ENCODE results near the gene TAAR9.

Gene TAAR9

DNA sequence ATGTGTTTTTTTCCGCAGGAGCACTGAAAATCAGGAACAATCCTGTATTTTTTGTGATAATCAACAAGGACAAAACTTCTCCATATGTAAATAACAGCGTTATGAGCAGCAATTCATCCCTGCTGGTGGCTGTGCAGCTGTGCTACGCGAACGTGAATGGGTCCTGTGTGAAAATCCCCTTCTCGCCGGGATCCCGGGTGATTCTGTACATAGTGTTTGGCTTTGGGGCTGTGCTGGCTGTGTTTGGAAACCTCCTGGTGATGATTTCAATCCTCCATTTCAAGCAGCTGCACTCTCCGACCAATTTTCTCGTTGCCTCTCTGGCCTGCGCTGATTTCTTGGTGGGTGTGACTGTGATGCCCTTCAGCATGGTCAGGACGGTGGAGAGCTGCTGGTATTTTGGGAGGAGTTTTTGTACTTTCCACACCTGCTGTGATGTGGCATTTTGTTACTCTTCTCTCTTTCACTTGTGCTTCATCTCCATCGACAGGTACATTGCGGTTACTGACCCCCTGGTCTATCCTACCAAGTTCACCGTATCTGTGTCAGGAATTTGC lies 32.2 kb downstream of the TAAR9 start, which contains the start of gene TAAR6:
Gene TAAR6 (plus strand): TSS at position 102 of the 557 bp plus-strand sequence. CDS start 0 bp downstream, at position 102.
- no peak for TF ChIP-seq POU2F2 (IDR thresholded peaks at IDR 0.05; ENCODE audit: low read depth, low read length)
- no peak for TF ChIP-seq POLR2A (IDR thresholded peaks at IDR 0.05; ENCODE audit: low read depth, low read length)
- TF ChIP-seq SPI1 (IDR thresholded peaks at IDR 0.05; ENCODE audit: low read depth, low read length) = no peak
- no peak for TF ChIP-seq POLR2AphosphoS5 (IDR thresholded peaks at IDR 0.05; ENCODE audit: low read depth, low read length)
- TF ChIP-seq PAX5 (IDR thresholded peaks at IDR 0.05; ENCODE audit: insufficient read depth, low read length, severe bottlenecking) = no peak
- TF ChIP-seq TAF1 (IDR thresholded peaks at IDR 0.05; ENCODE audit: low read depth, low read length) = no peak
- no peak for FAIRE-seq
- no peak for DNase-seq (ENCODE audit: insufficient read length, low spot score)

GRCh38 chr6:132571774-132572173 lies 33.7 kb downstream of the TAAR9 start:
- TF ChIP-seq POLR2AphosphoS5 (IDR thresholded peaks at IDR 0.05; ENCODE audit: low read depth, low read length) (no peak), PAX5 (IDR thresholded peaks at IDR 0.05; ENCODE audit: insufficient read depth, low read length, severe bottlenecking) (no peak), POU2F2 (IDR thresholded peaks at IDR 0.05; ENCODE audit: low read depth, low read length) (no peak)
- FAIRE-seq (no peak), DNase-seq (ENCODE audit: insufficient read length, low spot score) (no peak)

- DNase-seq (ENCODE audit: insufficient read length, low spot score) (no peak), FAIRE-seq (no peak)
- TF ChIP-seq POLR2A (IDR thresholded peaks at IDR 0.05; ENCODE audit: low read depth, low read length) (no peak), SPI1 (IDR thresholded peaks at IDR 0.05; ENCODE audit: low read depth, low read length) (no peak), TAF1 (IDR thresholded peaks at IDR 0.05; ENCODE audit: low read depth, low read length) (no peak), POLR2AphosphoS5 (IDR thresholded peaks at IDR 0.05; ENCODE audit: low read depth, low read length) (no peak), PAX5 (IDR thresholded peaks at IDR 0.05; ENCODE audit: insufficient read depth, low read length, severe bottlenecking) (no peak), POU2F2 (IDR thresholded peaks at IDR 0.05; ENCODE audit: low read depth, low read length) (no peak)
Observed at GRCh38 chr6:132584698-132585097, 46.6 kb downstream of the TAAR9 start.

DNA sequence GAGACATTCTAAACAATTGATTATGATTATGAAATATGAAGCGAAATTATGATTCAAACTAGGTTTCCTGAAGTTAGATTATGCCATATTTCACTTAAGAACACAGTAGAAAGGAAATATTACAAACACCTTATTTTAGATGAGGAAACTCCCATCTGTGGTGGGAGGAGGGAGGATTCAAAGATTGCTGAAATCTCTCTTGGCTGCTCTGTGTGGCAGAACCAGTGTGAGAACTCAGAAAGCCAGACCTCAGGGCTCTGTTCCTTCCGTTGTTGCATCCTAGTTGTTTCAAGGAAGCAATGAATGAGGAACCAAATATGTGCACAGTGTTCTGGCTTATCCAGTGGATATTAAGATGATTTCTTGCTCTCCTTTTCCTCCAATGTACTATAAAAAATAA lies 49.3 kb downstream of the TAAR9 start:
- FAIRE-seq (no peak), DNase-seq (ENCODE audit: insufficient read length, low spot score) (no peak)
- no peak for TF ChIP-seq POLR2AphosphoS5 (IDR thresholded peaks at IDR 0.05; ENCODE audit: low read depth, low read length)
- no peak for TF ChIP-seq POLR2A (IDR thresholded peaks at IDR 0.05; ENCODE audit: low read depth, low read length)
- TF ChIP-seq SPI1 (IDR thresholded peaks at IDR 0.05; ENCODE audit: low read depth, low read length) = no peak
- TF ChIP-seq TAF1 (IDR thresholded peaks at IDR 0.05; ENCODE audit: low read depth, low read length) = no peak
- no peak for TF ChIP-seq PAX5 (IDR thresholded peaks at IDR 0.05; ENCODE audit: insufficient read depth, low read length, severe bottlenecking)
- TF ChIP-seq POU2F2 (IDR thresholded peaks at IDR 0.05; ENCODE audit: low read depth, low read length) = no peak
